BLaER1 (cell line): ENCODE data around the gene C1orf35.

Experiments used
- H3K27ac ChIP-seq: shearing (Covaris generic); formaldehyde crosslinking; 2 replicates; pipeline ENCODE4 v1.8.1; 2022
- H3K27me3 ChIP-seq: shearing (Covaris generic); formaldehyde crosslinking; 2 replicates; pipeline ENCODE4 v1.8.1; 2022
- H3K36me3 ChIP-seq: shearing (Covaris generic); formaldehyde crosslinking; 2 replicates; pipeline ENCODE4 v1.8.1; 2022
- H3K4me1 ChIP-seq: shearing (Covaris generic); formaldehyde crosslinking; 2 replicates; pipeline ENCODE4 v1.8.1; 2022
- H3K4me2 ChIP-seq: shearing (Covaris generic); formaldehyde crosslinking; 2 replicates; pipeline ENCODE4 v1.8.1; 2022
- H3K4me3 ChIP-seq: shearing (Covaris generic); formaldehyde crosslinking; 2 replicates; pipeline ENCODE4 v1.8.1; 2022
- H3K9ac ChIP-seq: shearing (Covaris generic); formaldehyde crosslinking; 2 replicates; pipeline ENCODE4 v1.8.1; 2022
- H3K9me3 ChIP-seq: shearing (Covaris generic); formaldehyde crosslinking; 2 replicates; pipeline ENCODE4 v1.8.1; 2022
- H4K20me1 ChIP-seq: shearing (Covaris generic); formaldehyde crosslinking; 2 replicates; pipeline ENCODE4 v1.8.1; 2022
- Cebpa-rat ChIP-seq: shearing (Covaris generic); IDR thresholded peaks from 2 replicates; pipeline ENCODE4 v1.8.1; 2022

Gene C1orf35

DNA sequence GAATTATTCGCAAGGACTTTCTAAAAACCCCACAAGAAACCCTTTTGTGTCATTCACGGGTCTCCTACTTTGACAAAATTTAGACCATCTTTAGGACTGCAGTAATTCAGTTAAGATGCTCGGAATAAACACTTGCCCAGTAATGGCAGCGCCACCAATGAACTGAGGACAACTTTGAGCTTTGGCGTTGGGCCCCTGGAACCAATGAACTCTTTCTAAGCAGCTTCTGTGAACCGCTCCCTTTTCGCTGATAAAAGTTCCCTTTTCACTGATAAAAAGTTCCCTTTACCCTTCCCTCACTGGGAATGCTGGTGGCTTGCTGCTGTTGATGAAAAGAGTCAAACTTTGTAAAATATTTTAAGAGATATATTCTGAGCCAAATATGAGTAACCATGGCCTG lies 7.4 kb upstream of the C1orf35 start:
- Histone ChIP-seq H3K27me3 (no peaks in the 10 kb centered on the region), H3K36me3 (peaks cover 26% of the 10 kb centered on the region), H4K20me1 (peaks cover 15% of the 10 kb centered on the region; the same call in 1 of the 2 replicates), H3K27ac (no peak overlapping the region), H3K4me1 (peaks cover 25% of the 10 kb centered on the region), H3K9ac (no peak overlapping the region), H3K9me3 (peaks cover 1% of the 10 kb centered on the region; the same call in 1 of the 2 replicates), H3K4me3 (0 out of 2 replicates have a peak overlapping the region, but pooled peaks have one; percentile 87), H3K4me2 (peak overlapping the region; percentile 85)
- no peak for TF ChIP-seq Cebpa-rat

DNA sequence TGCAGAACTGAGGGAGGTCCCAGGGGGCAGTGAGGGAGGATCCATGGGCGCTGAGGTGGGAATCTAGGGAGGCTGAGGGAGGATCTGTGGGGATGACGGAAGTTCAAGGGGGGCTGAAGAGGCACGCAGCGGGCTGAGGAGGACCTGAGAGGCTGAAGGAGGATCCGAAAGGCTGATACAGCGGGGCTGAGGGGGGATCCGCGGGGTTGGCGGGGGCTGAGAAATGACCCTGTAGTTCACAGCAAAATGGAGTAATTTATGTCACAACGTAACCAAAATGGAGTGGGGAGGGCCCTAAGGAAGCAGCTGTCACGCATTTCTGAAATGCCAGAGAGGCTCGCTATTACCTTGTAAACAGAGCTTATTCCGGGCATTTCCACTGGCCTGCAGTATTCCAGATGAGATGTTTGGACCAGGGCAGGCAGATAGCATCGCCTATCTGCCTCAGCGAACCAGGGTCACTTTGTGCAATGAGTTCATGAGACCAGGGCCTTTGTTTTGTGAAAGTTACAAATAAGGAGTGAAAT lies 6.9 kb upstream of the C1orf35 start:
- no peaks in the 10 kb centered on the region for H3K27me3 ChIP-seq
- H3K4me2 ChIP-seq = peak overlapping the region; percentile 85
- peaks cover 25% of the 10 kb centered on the region for H3K4me1 ChIP-seq
- peak overlapping the region; percentile 68 for H3K27ac ChIP-seq
- H3K9me3 ChIP-seq = no peaks in the 10 kb centered on the region
- peak overlapping the region; percentile 87 for H3K4me3 ChIP-seq
- peak overlapping the region; percentile 87 for H3K9ac ChIP-seq
- H4K20me1 ChIP-seq = peaks cover 15% of the 10 kb centered on the region; the same call in 1 of the 2 replicates
- peaks cover 31% of the 10 kb centered on the region for H3K36me3 ChIP-seq
- TF ChIP-seq Cebpa-rat = no peak

DNA sequence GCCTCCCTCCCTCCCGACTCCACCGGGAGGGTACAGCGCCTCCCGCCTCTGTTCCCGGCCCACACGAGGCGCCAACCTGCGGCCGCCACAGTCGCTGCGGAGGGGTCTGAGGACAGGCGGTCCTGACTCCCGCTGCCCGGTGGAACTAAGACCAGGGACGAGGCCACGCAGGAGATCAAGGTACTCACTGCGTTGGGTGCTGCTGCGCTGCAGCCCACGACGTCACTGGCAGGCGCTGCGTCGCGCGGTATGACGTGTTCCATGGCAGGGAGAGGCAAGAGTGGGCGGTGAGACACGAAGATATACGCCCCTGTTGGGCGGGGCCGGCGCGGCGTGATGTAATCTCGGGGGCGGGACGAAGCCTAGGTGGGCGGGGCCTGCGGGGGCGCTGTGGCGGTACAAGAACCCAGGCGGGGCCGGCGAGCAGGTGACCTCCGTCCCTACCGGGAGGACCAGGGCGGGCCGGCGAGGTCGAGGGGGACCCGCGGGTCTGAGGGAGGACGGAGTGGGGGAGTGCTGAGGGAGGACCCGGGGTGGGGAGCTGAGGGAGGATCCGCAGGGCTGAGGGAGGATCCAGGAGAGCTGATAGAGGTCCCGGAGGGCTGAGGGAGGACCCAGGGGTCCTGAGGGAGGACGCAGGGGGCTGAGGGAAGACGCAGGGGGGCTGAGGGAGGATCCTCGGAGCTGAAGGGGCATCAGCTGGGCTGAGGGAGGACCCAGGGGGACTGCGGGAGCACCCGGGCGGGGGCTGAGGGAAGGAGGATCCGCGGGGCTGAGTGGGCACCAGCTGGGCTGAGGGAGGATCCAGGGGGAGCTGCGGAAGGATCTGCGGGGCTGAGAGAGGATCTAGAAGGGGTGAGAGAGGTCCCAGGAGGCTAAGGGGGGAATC lies 6.2 kb upstream of the C1orf35 start, which contains the start of gene MRPL55:
Gene MRPL55, minus strand, starts transcription at position 227 of the 889 bp plus-strand sequence. CDS start 1,039 bp downstream, outside the sequence.
- Histone ChIP-seq H3K36me3 (peaks cover 33% of the 10 kb centered on the region), H3K27ac (peak within 1 kb of the TSS; percentile 80)
- TF ChIP-seq Cebpa-rat = peak; percentile 56; the same call in 1 of the 2 replicates

DNA sequence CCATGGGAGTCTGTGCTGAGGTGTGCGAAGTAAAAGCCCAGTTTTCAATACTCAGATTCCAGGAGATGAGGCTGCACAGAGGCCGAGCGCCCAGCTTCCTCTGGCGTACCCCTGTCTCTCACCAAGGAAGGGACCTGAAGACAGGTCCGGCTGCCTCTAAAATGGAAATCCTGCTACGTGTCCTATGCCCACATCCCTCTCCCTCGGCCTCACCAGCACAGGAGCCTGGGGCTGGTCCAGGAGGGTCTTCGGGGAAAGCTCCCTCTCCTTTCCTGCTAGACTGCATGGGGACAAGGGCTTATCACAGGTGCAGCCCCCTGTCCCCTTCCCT lies 5.6 kb upstream of the C1orf35 start:
- H3K4me3 ChIP-seq = peak overlapping the region; percentile 87
- peaks cover 31% of the 10 kb centered on the region for H3K4me1 ChIP-seq
- peaks cover 33% of the 10 kb centered on the region for H3K36me3 ChIP-seq
- no peaks in the 10 kb centered on the region for H3K9me3 ChIP-seq
- no peak for TF ChIP-seq Cebpa-rat
- no peaks in the 10 kb centered on the region for H3K27me3 ChIP-seq
- peaks cover 15% of the 10 kb centered on the region; the same call in 1 of the 2 replicates for H4K20me1 ChIP-seq
- H3K27ac ChIP-seq = peak overlapping the region; percentile 80
- peak overlapping the region; percentile 85 for H3K4me2 ChIP-seq
- peak overlapping the region; percentile 87 for H3K9ac ChIP-seq

More for the DNA sequence above, 6.2 kb upstream of the C1orf35 start, which contains the start of gene MRPL55:
- no peaks in the 10 kb centered on the region for H3K9me3 ChIP-seq
- peak within 1 kb of the TSS; percentile 87 for H3K4me3 ChIP-seq
- peaks cover 15% of the 10 kb centered on the region; the same call in 1 of the 2 replicates for H4K20me1 ChIP-seq
- no peaks in the 10 kb centered on the region for H3K27me3 ChIP-seq
- peak within 1 kb of the TSS; percentile 87 for H3K9ac ChIP-seq
- peaks cover 25% of the 10 kb centered on the region for H3K4me1 ChIP-seq
- H3K4me2 ChIP-seq = peak within 1 kb of the TSS; percentile 85

DNA sequence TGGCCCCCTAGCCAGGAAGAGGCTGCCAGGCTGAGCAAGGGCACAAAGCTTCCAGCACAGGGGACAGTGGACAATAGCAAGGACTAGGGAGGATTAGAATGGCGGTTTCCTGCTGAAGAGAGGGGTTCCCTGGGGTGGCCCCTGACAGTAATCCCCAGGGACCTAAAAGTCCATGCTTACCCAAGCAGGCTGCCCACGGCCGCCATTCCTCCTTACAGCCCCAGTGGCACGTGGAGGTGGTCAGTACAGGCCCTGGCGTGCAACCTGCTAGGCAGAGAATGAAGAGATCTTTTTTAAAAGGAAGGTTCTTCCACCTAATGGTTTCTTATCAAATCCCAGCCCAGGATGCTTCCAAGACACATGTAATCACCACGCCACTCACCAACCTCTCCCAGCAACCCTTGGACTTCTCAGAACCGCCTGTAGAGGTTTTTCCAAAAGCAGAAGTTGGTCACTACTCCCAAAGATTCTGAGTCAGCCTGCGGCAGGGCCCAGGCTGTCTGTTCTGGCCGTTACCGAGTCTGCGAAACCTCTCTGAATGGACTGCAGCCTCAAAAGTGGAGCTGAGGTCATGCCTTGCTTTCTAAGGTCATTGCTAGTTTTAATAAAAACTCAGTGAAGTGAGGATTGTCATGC lies 5.0 kb upstream of the C1orf35 start:
- H3K4me2 ChIP-seq = peak overlapping the region; percentile 85
- H3K27me3 ChIP-seq = no peaks in the 10 kb centered on the region
- peak overlapping the region; percentile 87 for H3K9ac ChIP-seq
- peak overlapping the region; percentile 80; the same call in 1 of the 2 replicates for H3K27ac ChIP-seq
- H3K9me3 ChIP-seq = no peaks in the 10 kb centered on the region
- peaks cover 15% of the 10 kb centered on the region; the same call in 1 of the 2 replicates for H4K20me1 ChIP-seq
- peaks cover 34% of the 10 kb centered on the region for H3K4me1 ChIP-seq
- no peak for TF ChIP-seq Cebpa-rat
- peaks cover 33% of the 10 kb centered on the region for H3K36me3 ChIP-seq
- H3K4me3 ChIP-seq = peak overlapping the region; percentile 87

DNA sequence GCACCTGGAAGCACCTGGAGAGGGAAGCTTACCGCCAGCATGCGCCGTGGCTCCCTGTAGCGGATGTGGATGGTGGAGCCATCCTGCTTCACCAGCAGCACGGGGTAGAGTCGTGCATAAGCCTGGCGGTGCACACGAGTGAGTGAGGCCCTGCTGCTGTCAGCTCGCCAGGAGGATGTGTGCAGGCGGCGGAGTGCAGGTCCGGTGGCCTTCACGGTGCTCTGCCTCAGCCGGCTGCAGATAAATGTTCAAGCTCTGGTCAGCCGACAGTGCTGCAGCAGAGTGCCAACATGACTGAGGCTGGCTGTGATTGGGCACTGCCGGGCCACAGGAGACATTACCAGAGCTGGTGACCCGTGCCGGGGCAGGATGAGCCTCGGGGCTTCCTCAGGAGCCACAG lies 4.5 kb upstream of the C1orf35 start:
- no peak for TF ChIP-seq Cebpa-rat
- Histone ChIP-seq H3K4me3 (0 out of 2 replicates have a peak overlapping the region, but pooled peaks have one; percentile 87), H3K27me3 (no peaks in the 10 kb centered on the region), H3K36me3 (peaks cover 33% of the 10 kb centered on the region), H3K9me3 (no peaks in the 10 kb centered on the region), H3K9ac (peak overlapping the region; percentile 87; the same call in 1 of the 2 replicates), H3K27ac (no peak overlapping the region), H4K20me1 (peaks cover 15% of the 10 kb centered on the region; the same call in 1 of the 2 replicates), H3K4me2 (peak overlapping the region; percentile 85), H3K4me1 (peaks cover 34% of the 10 kb centered on the region)

DNA sequence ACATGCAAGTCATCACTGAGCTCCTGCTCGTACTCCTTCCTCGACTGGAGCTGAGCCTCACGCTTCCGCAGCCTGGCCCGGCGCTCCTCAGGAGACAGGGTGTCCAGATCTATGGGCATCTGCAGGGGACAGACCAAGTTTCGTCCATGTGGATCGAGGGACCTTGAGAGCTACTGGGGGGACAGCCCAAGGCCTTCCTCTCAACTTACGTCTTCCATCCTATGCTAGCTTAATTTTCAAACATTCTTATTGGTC lies 3.6 kb upstream of the C1orf35 start:
- Histone ChIP-seq H4K20me1 (peaks cover 23% of the 10 kb centered on the region), H3K9ac (no peak overlapping the region; the same call in 1 of the 2 replicates), H3K36me3 (peaks cover 33% of the 10 kb centered on the region), H3K27me3 (no peaks in the 10 kb centered on the region), H3K27ac (no peak overlapping the region), H3K4me3 (no peak overlapping the region), H3K9me3 (no peaks in the 10 kb centered on the region), H3K4me2 (no peak overlapping the region), H3K4me1 (peaks cover 37% of the 10 kb centered on the region)
- TF ChIP-seq Cebpa-rat = no peak

DNA sequence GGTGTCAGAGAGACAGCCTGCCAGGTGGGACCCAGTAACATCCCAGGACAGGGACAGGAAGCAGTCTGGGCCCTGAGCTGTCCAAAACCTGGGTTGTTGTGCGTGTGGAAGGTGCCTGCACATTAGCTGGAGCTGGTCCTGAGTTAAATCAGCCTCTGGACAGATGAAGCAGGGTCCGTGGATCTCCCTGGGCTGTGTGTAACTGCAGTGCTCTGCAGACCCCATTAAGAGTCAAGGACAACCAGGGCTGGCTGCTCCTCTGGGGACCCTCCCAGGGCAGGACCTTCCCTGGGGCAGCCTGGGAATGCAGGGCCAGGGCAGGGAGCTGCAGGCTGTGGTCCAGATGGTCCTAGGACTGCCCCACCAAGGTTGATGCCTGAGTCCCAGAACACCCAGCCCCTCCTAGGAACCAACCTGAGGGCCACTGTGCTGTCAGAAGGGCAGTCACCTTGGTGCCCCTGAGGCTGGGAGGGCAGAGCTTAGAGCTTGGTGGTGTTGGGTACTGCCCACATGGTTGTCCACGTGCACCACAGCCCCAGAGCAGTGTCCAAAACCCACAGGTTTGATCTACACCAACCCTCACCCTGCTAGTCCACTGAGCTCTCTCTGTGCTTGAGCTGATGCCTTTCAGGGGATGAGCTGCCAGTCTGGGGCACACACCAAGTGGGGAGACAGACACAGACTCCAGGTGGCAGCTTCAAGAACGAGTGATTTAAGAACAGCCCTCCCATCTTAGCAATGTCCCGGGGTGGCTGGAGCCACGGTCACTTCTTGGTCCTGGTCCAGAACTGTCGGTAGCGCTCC lies 3.1 kb upstream of the C1orf35 start:
- peaks cover 33% of the 10 kb centered on the region for H3K36me3 ChIP-seq
- H3K27ac ChIP-seq = no peak overlapping the region
- H3K4me1 ChIP-seq = peaks cover 43% of the 10 kb centered on the region
- no peaks in the 10 kb centered on the region for H3K27me3 ChIP-seq
- no peak overlapping the region for H3K4me3 ChIP-seq
- no peak overlapping the region for H3K9ac ChIP-seq
- no peak overlapping the region for H3K4me2 ChIP-seq
- TF ChIP-seq Cebpa-rat = no peak
- H4K20me1 ChIP-seq = peaks cover 28% of the 10 kb centered on the region
- H3K9me3 ChIP-seq = no peaks in the 10 kb centered on the region
